Measurements from ENCODE around the gene WDR18.

The WDR18 gene

GRCh38 chr19:1004204-1004802 is 20.2 kb downstream of the WDR18 start:
- Mint-ChIP-seq H3K36me3 (peaks cover 32% of the 10 kb centered on the region), H3K27ac (no peak overlapping the region), H3K4me3 (no peak overlapping the region), H3K4me1 (peaks cover 13% of the 10 kb centered on the region), H3K9me3 (no peaks in the 10 kb centered on the region)
- ATAC-seq = no peak
- DNase-seq (ENCODE audit: low spot score in 2 of 2) = no peak

- H3K27ac Mint-ChIP-seq = no peak overlapping the region
- H3K4me3 Mint-ChIP-seq = no peak overlapping the region
- no peaks in the 10 kb centered on the region for H3K9me3 Mint-ChIP-seq
- peaks cover 12% of the 10 kb centered on the region for H3K4me1 Mint-ChIP-seq
- ATAC-seq (no peak), DNase-seq (ENCODE audit: low spot score in 2 of 2) (no peak)
- peaks cover 32% of the 10 kb centered on the region for H3K36me3 Mint-ChIP-seq
These were observed 20.9 kb downstream of the WDR18 start for GRCh38 chr19:1004803-1005664.

DNA sequence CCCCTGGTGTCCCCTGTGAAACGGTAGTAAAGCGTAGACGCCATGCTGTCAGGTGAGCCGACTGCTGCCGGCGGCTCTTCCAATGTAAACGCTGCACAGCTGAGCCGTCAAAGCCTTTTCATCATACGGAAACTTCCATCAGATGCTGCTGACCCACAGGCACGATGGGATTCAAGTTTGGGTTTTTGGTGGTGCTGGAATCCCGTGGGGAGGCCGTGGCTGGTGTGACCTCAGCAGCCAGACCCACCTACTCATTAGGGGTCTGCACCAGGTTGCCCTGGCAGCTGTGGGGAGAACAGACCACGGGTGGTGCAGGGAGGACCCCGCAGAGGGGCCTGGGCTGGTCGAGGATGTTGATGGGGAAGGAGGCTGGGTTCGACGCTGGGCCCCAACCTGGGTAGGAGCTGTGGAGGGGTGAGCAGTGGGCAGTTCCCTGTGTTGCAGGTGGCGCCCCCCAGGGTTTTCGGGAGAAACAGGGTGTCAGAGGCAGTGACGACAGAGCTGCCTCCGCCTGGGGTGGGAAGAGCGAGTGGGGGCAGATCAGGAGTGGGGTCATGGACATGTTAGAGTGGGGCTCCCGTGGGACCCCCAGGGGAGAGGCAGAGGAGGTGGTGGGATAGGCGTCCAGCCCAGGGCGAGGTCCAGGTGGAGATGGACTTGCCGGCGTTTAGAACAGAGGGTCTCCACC is 22.7 kb downstream of the WDR18 start:
- ATAC-seq = no peak
- Mint-ChIP-seq H3K9me3 (no peaks in the 10 kb centered on the region), H3K4me3 (no peak overlapping the region), H3K4me1 (peaks cover 12% of the 10 kb centered on the region), H3K36me3 (peaks cover 32% of the 10 kb centered on the region), H3K27ac (peak overlapping the region; percentile 52)
- DNase-seq (ENCODE audit: low spot score in 2 of 2) = no peak

DNA sequence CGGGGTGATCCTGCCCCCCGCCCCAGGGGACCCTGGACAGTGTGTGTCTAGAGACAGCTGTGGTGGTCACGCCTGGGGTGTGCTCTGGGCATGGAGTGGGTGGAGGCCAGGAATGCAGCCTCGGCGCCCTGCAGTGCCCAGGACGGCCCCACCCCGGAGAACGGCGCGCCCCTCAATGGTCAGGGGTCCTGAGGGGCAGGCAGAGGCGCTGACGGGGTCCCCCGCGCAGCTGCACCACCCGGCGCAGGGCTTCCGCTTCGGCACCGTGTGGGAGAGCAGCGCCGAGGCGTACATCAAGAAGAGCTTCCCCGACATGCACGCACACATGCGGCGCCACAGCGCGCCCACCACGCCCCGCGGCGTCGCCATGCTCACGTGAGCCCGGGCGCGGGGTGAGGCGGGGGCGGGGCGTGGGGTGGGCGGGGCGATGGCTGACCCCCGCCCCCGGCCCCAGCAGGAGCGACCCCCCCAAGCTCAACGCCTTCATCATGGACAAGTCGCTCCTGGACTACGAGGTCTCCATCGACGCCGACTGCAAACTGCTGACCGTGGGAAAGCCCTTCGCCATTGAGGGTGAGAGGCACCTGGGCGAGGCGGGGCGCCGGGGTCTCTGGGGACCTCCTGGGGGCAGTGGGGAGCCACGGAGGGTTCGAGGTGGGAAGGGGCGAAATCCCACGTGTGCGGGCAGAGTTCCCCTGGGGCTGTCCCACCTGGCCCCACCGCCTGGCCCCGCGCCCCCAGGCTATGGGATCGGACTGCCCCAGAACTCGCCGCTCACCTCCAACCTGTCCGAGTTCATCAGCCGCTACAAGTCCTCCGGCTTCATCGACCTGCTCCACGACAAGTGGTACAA is 23.5 kb downstream of the WDR18 start:
- Mint-ChIP-seq H3K4me3 (no peak overlapping the region), H3K27ac (peak overlapping the region; percentile 52), H3K36me3 (peaks cover 32% of the 10 kb centered on the region), H3K9me3 (no peaks in the 10 kb centered on the region), H3K4me1 (peaks cover 12% of the 10 kb centered on the region)
- no peak for ATAC-seq
- DNase-seq (ENCODE audit: low spot score in 2 of 2) = no peak

GRCh38 chr19:1008268-1009040 is 24.3 kb downstream of the WDR18 start:
- DNase-seq (ENCODE audit: low spot score in 2 of 2) (no peak), ATAC-seq (no peak)
- peaks cover 12% of the 10 kb centered on the region for H3K4me1 Mint-ChIP-seq
- H3K4me3 Mint-ChIP-seq = no peak overlapping the region
- peaks cover 32% of the 10 kb centered on the region for H3K36me3 Mint-ChIP-seq
- H3K9me3 Mint-ChIP-seq = no peaks in the 10 kb centered on the region
- no peak overlapping the region for H3K27ac Mint-ChIP-seq

- H3K27ac Mint-ChIP-seq = no peak overlapping the region
- no peak for DNase-seq (ENCODE audit: low spot score in 2 of 2)
- H3K36me3 Mint-ChIP-seq = peaks cover 31% of the 10 kb centered on the region
- no peaks in the 10 kb centered on the region for H3K9me3 Mint-ChIP-seq
- ATAC-seq = no peak
- no peak overlapping the region for H3K4me3 Mint-ChIP-seq
- peaks cover 7% of the 10 kb centered on the region for H3K4me1 Mint-ChIP-seq
These were observed 25.2 kb downstream of the WDR18 start for GRCh38 chr19:1009041-1009980.

DNA sequence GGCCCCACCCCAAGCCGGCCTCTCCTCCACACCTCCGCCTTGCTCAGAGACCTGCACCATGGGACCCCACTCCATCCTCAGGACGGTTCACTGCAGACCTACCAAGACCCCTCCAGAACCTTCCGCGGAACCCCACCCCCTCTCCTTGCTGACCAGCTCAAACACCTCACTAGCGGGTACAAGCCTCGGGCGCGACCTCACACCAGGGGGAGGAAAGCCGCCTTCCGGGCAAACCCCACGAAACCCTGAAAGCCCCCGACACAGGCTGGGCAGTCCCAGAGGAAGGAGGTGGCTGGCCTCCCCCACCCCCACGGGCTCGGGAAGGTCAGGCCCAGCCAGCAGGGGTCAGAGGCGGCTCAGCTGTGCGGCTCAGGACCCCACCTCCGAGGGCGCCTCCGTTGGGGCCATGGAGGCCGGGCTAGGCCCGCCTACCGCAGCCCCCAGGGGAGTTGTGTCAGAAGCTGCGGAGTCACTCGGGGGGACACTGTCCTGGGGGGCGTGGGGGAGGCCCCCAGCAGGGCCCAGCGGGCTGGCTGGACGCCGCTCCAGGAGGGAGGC is 25.9 kb downstream of the WDR18 start:
- H3K36me3 Mint-ChIP-seq = peaks cover 32% of the 10 kb centered on the region
- no peaks in the 10 kb centered on the region for H3K9me3 Mint-ChIP-seq
- no peak overlapping the region for H3K27ac Mint-ChIP-seq
- H3K4me1 Mint-ChIP-seq = peaks cover 7% of the 10 kb centered on the region
- ATAC-seq = no peak
- H3K4me3 Mint-ChIP-seq = no peak overlapping the region
- DNase-seq (ENCODE audit: low spot score in 2 of 2) = no peak

GRCh38 chr19:1010586-1011510 is 26.7 kb downstream of the WDR18 start:
- H3K4me1 Mint-ChIP-seq = peaks cover 12% of the 10 kb centered on the region
- no peak for ATAC-seq
- H3K27ac Mint-ChIP-seq = no peak overlapping the region
- peaks cover 36% of the 10 kb centered on the region for H3K36me3 Mint-ChIP-seq
- no peak overlapping the region for H3K4me3 Mint-ChIP-seq
- no peaks in the 10 kb centered on the region for H3K9me3 Mint-ChIP-seq
- no peak for DNase-seq (ENCODE audit: low spot score in 2 of 2)

GRCh38 chr19:1011831-1012333 is 27.7 kb downstream of the WDR18 start:
- ATAC-seq (no peak), DNase-seq (ENCODE audit: low spot score in 2 of 2) (no peak)
- H3K4me3 Mint-ChIP-seq = no peak overlapping the region
- H3K36me3 Mint-ChIP-seq = peaks cover 41% of the 10 kb centered on the region
- no peak overlapping the region for H3K27ac Mint-ChIP-seq
- peaks cover 18% of the 10 kb centered on the region for H3K4me1 Mint-ChIP-seq
- H3K9me3 Mint-ChIP-seq = no peaks in the 10 kb centered on the region

DNA sequence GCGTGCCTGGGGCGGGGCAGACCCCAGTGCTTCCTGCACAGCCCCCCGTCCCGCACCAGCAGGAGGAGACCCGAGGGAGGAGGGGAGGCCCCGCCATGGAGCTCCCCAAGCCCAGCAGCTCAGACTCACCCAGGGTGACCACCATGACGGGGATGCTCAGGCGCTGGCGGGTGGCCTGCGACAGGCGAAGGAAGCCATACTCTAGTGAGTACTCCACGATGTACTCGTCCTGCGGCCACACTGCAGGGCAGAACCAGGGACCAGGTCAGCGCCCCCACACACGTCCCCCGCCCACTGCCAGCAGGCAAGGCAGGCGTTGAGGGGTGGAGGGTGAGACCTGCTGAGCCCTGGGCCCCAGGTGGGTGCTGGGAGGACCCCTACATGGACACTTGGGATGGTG is 28.2 kb downstream of the WDR18 start:
- no peak overlapping the region for H3K4me3 Mint-ChIP-seq
- no peak overlapping the region for H3K27ac Mint-ChIP-seq
- ATAC-seq = no peak
- peaks cover 19% of the 10 kb centered on the region for H3K4me1 Mint-ChIP-seq
- no peaks in the 10 kb centered on the region for H3K9me3 Mint-ChIP-seq
- H3K36me3 Mint-ChIP-seq = peaks cover 41% of the 10 kb centered on the region
- DNase-seq (ENCODE audit: low spot score in 2 of 2) = no peak

- Mint-ChIP-seq H3K9me3 (no peaks in the 10 kb centered on the region), H3K27ac (no peak overlapping the region), H3K4me3 (no peak overlapping the region), H3K36me3 (peaks cover 44% of the 10 kb centered on the region), H3K4me1 (peaks cover 28% of the 10 kb centered on the region)
- DNase-seq (ENCODE audit: low spot score in 2 of 2) = no peak
- ATAC-seq = no peak
These were observed 29.1 kb downstream of the WDR18 start for GRCh38 chr19:1013218-1013617.

DNA sequence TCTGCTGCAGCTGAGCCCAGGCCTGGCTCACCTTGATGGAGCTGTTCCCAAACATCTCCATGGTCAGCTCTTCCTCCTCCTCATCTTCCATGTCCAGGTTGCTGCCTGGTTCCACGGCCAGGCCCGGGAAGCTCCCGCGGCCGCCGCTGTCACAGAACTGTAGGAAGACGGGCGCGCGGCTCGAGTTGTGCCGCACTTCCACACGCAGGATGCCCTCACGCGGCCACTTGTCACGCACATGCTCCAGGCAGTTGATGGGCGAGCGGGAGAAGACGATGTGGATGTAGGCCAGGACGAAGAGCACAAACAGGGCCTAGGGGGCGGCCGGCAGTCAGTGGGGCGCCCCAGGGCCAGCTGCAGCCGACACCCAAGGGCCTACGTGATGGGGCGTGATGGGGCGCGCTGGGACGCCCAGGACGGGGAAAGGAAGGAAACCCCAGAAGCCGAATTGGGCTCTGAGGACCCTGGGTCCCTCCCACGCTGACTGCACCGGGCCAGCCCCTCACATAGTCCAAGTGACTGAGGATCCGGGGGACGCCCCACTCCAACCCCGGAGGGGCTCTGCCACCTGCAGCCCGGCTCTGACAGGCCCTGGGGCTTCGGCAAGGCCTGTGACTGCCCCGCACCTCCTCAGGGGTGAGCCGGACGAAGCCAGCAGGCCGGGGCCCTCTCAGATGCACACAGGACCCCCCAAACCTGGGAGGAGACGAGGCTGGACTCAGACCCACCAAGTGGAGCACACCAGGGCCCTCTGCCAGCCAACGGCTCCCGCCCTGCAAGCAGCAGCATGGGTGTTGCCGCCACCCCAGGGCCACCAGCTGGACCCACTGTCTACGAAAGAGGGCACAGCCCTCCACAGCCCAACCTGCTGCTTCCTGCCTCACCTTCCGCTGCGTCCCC is 30.3 kb downstream of the WDR18 start:
- no peak overlapping the region for H3K4me3 Mint-ChIP-seq
- H3K36me3 Mint-ChIP-seq = peaks cover 50% of the 10 kb centered on the region
- ATAC-seq (no peak), DNase-seq (ENCODE audit: low spot score in 2 of 2) (no peak)
- no peaks in the 10 kb centered on the region for H3K9me3 Mint-ChIP-seq
- H3K4me1 Mint-ChIP-seq = peaks cover 40% of the 10 kb centered on the region
- H3K27ac Mint-ChIP-seq = peak overlapping the region; percentile 29
